Mesenchymal stem cell (in vitro differentiated cells and primary cell): Measurements from ENCODE around the gene SIN3B.

Experiments used
- DNase-seq: peaks from one replicate; pipeline ENCODE4 v3.0.0-alpha.2; 2013
- H2AFZ ChIP-seq: one replicate; pipeline ENCODE4 v1.6.1; 2013; ENCODE audit warnings: low read depth, mild to moderate bottlenecking, control low read depth, inconsistent platforms, low read length, moderate library complexity
- H2AK5ac ChIP-seq: 2 replicates; pipeline ENCODE4 v1.6.1; 2013; ENCODE audit warnings: low read length, moderate library complexity, mild to moderate bottlenecking, inconsistent platforms; ENCODE audit not compliant: severe bottlenecking
- H2BK120ac ChIP-seq: one replicate; pipeline ENCODE4 v1.6.1; 2013; ENCODE audit warnings: low read depth, mild to moderate bottlenecking, inconsistent platforms, low read length, moderate library complexity
- H2BK12ac ChIP-seq, 2 experiments: one replicate each; pipeline ENCODE4 v1.6.1; 2013; ENCODE audit warnings: inconsistent platforms in 2 of 2, low read length in 2 of 2, mild to moderate bottlenecking in 2 of 2, moderate library complexity in 2 of 2, control low read depth in 1 of 2
- H2BK15ac ChIP-seq: one replicate; pipeline ENCODE4 v1.6.1; 2013; ENCODE audit warnings: mild to moderate bottlenecking, low read depth, inconsistent platforms; ENCODE audit not compliant: poor library complexity, severe bottlenecking
- H2BK5ac ChIP-seq: 2 replicates; pipeline ENCODE4 v1.6.1; 2013; ENCODE audit warnings: low read depth, mild to moderate bottlenecking, low read length, control low read depth, inconsistent platforms; ENCODE audit not compliant: poor library complexity, severe bottlenecking
- H3K14ac ChIP-seq, 2 experiments: one replicate each; pipeline ENCODE4 v1.6.1; 2013; ENCODE audit warnings: inconsistent platforms in 2 of 2, low read length in 2 of 2, control low read depth in 1 of 2, mild to moderate bottlenecking in 1 of 2, moderate library complexity in 1 of 2
- H3K18ac ChIP-seq, 2 experiments: one replicate each; pipeline ENCODE4 v1.6.1; 2013; ENCODE audit warnings: inconsistent platforms in 2 of 2, low read length in 2 of 2, control low read depth in 1 of 2, low read depth in 1 of 2, mild to moderate bottlenecking in 1 of 2
- H3K23ac ChIP-seq, 2 experiments: one replicate each; pipeline ENCODE4 v1.6.1; 2013; ENCODE audit warnings: inconsistent platforms in 2 of 2, low read length in 2 of 2, mild to moderate bottlenecking in 2 of 2, moderate library complexity in 2 of 2, control low read depth in 1 of 2
- H3K27ac ChIP-seq: 2 replicates; pipeline ENCODE4 v1.5.1; 2013; ENCODE audit warnings: mild to moderate bottlenecking, moderate library complexity, low read length, control low read depth, inconsistent platforms; ENCODE audit not compliant: poor library complexity, severe bottlenecking
- H3K27me3 ChIP-seq, 2 experiments: 2 replicates each; pipeline versions ENCODE4 v1.6.1 to v1.7.0; 2013; ENCODE audit warnings: low read length in 2 of 2, mild to moderate bottlenecking in 2 of 2, moderate library complexity in 2 of 2, control low read depth in 1 of 2, inconsistent platforms in 1 of 2; ENCODE audit not compliant: control insufficient read depth in 1 of 2, insufficient read depth in 1 of 2
- H3K36me3 ChIP-seq, 2 experiments: 2 replicates each; pipeline versions ENCODE4 v1.6.1 to v1.7.0; 2013; ENCODE audit warnings: low read length in 2 of 2, control low read depth in 1 of 2, inconsistent platforms in 1 of 2, low read depth in 1 of 2, mild to moderate bottlenecking in 1 of 2; ENCODE audit not compliant: insufficient read depth in 2 of 2, control insufficient read depth in 1 of 2
- H3K4ac ChIP-seq, 2 experiments: one replicate each; pipeline ENCODE4 v1.6.1; 2013; ENCODE audit warnings: inconsistent platforms in 2 of 2, low read length in 2 of 2, mild to moderate bottlenecking in 2 of 2, moderate library complexity in 2 of 2, control low read depth in 1 of 2, low read depth in 1 of 2
- H3K4me1 ChIP-seq: 2 replicates; pipeline ENCODE4 v1.6.1; 2013; ENCODE audit warnings: low read depth, low read length, control low read depth; ENCODE audit not compliant: control insufficient read depth, insufficient read depth
- H3K4me2 ChIP-seq: 2 replicates; pipeline ENCODE4 v1.6.1; 2013; ENCODE audit warnings: low read length, mild to moderate bottlenecking, inconsistent platforms; ENCODE audit not compliant: poor library complexity, severe bottlenecking
- H3K4me3 ChIP-seq, 2 experiments: 2 replicates each; pipeline versions ENCODE4 v1.5.1 to v1.7.0; 2013; ENCODE audit warnings: low read length in 2 of 2, mild to moderate bottlenecking in 2 of 2, control low read depth in 1 of 2, low read depth in 1 of 2; ENCODE audit not compliant: insufficient read depth in 1 of 2
- H3K79me1 ChIP-seq: replicated peaks from 2 replicates; pipeline ENCODE4 v1.6.1; 2013; ENCODE audit warnings: mild to moderate bottlenecking, control low read depth, low read length, inconsistent platforms; ENCODE audit not compliant: poor library complexity, severe bottlenecking
- H3K9ac ChIP-seq: 2 replicates; pipeline ENCODE4 v1.7.0; 2013; ENCODE audit warnings: mild to moderate bottlenecking, low read length, moderate library complexity
- H3K9me3 ChIP-seq: 2 replicates; pipeline ENCODE4 v1.7.0; 2013; ENCODE audit warnings: mild to moderate bottlenecking, low read length; ENCODE audit not compliant: control insufficient read depth
- H4K8ac ChIP-seq: one replicate; pipeline ENCODE4 v1.6.1; 2013; ENCODE audit warnings: inconsistent platforms, mild to moderate bottlenecking, low read length, moderate library complexity
- H4K91ac ChIP-seq: one replicate; pipeline ENCODE4 v1.6.1; 2013; ENCODE audit warnings: mild to moderate bottlenecking, low read length, inconsistent platforms
- WGBS: methylation state at CpG from one replicate; pipeline ENCODE4 v1.1.7; 2013; ENCODE audit warnings: mixed read lengths; 5-methylcytosine and 5-hydroxymethylcytosine counted together

Gene SIN3B

GRCh38 chr19:16788479-16788878 is 40.7 kb upstream of the SIN3B start:
- H3K4me2 ChIP-seq: no peak overlapping the region
- no peak overlapping the region for H3K14ac ChIP-seq
- no peak for DNase-seq
- H3K4ac ChIP-seq: no peak overlapping the region
- H3K27me3 ChIP-seq: no peaks in the 10 kb centered on the region
- no peak overlapping the region for H2AFZ ChIP-seq
- H2BK15ac ChIP-seq: no peak overlapping the region
- no peak overlapping the region for H2BK12ac ChIP-seq
- no peak overlapping the region for H3K27ac ChIP-seq
- no peak overlapping the region for H2AK5ac ChIP-seq
- H3K4me1 ChIP-seq: no peaks in the 10 kb centered on the region
- no peak overlapping the region for H3K4me3 ChIP-seq
- peaks cover 24% of the 10 kb centered on the region for H3K9me3 ChIP-seq
- H3K18ac ChIP-seq: no peak overlapping the region
- H4K8ac ChIP-seq: no peak overlapping the region
- no peak overlapping the region for H4K91ac ChIP-seq
- H2BK5ac ChIP-seq: no peak overlapping the region
- H3K79me1 ChIP-seq: no peaks in the 10 kb centered on the region
- H3K9ac ChIP-seq: no peak overlapping the region
- no peak overlapping the region for H2BK120ac ChIP-seq
- WGBS: no CpG with 5 or more reads among the region's 2 CpGs
- H3K23ac ChIP-seq: no peak overlapping the region
- H3K36me3 ChIP-seq: no peaks in the 10 kb centered on the region

- H3K14ac ChIP-seq: no peak overlapping the region
- no peak overlapping the region for H3K4me2 ChIP-seq
- no CpG with 5 or more reads among the region's 1 CpG for WGBS
- H3K27ac ChIP-seq: no peak overlapping the region
- no peak overlapping the region for H3K9ac ChIP-seq
- H3K27me3 ChIP-seq: no peaks in the 10 kb centered on the region
- H3K4me3 ChIP-seq: no peak overlapping the region
- no peaks in the 10 kb centered on the region for H3K4me1 ChIP-seq
- no peak overlapping the region for H2BK12ac ChIP-seq
- H2AFZ ChIP-seq: no peak overlapping the region
- H3K36me3 ChIP-seq: no peaks in the 10 kb centered on the region
- no peak for DNase-seq
- H3K4ac ChIP-seq: no peak overlapping the region
- H4K91ac ChIP-seq: no peak overlapping the region
- H3K79me1 ChIP-seq: no peaks in the 10 kb centered on the region
- H3K18ac ChIP-seq: no peak overlapping the region
- H2BK15ac ChIP-seq: no peak overlapping the region
- H2BK5ac ChIP-seq: no peak overlapping the region
- peaks cover 24% of the 10 kb centered on the region for H3K9me3 ChIP-seq
- H2BK120ac ChIP-seq: no peak overlapping the region
- H3K23ac ChIP-seq: no peak overlapping the region
- no peak overlapping the region for H2AK5ac ChIP-seq
- H4K8ac ChIP-seq: no peak overlapping the region
Observed at GRCh38 chr19:16789238-16789637, 40.0 kb upstream of the SIN3B start.

GRCh38 chr19:16790051-16790450 is 39.1 kb upstream of the SIN3B start:
- Histone ChIP-seq H2AFZ (no peak overlapping the region), H3K4me2 (no peak overlapping the region), H2BK15ac (no peak overlapping the region), H4K91ac (no peak overlapping the region), H3K27ac (no peak overlapping the region), H3K23ac (no peak overlapping the region), H3K4me1 (no peaks in the 10 kb centered on the region), H2BK120ac (no peak overlapping the region), H2BK12ac (no peak overlapping the region), H3K36me3 (no peaks in the 10 kb centered on the region), H2BK5ac (no peak overlapping the region), H3K79me1 (no peaks in the 10 kb centered on the region), H3K9me3 (peaks cover 24% of the 10 kb centered on the region), H3K4ac (no peak overlapping the region), H3K14ac (no peak overlapping the region), H3K9ac (no peak overlapping the region), H2AK5ac (no peak overlapping the region), H3K27me3 (no peaks in the 10 kb centered on the region), H3K18ac (no peak overlapping the region), H4K8ac (no peak overlapping the region), H3K4me3 (no peak overlapping the region)
- DNase-seq: no peak
- 20% methylated on average over 1 of the region's 1 CpG for WGBS

GRCh38 chr19:16791942-16792341 is 37.3 kb upstream of the SIN3B start:
- Histone ChIP-seq H2BK12ac (no peak overlapping the region), H3K14ac (no peak overlapping the region), H3K79me1 (no peaks in the 10 kb centered on the region), H2BK5ac (no peak overlapping the region), H3K9ac (no peak overlapping the region), H3K4me2 (no peak overlapping the region), H4K91ac (no peak overlapping the region), H3K4me3 (no peak overlapping the region), H2AFZ (no peak overlapping the region), H2BK120ac (no peak overlapping the region), H3K27ac (no peak overlapping the region), H3K27me3 (no peaks in the 10 kb centered on the region), H3K4ac (no peak overlapping the region), H3K18ac (no peak overlapping the region), H2BK15ac (no peak overlapping the region), H3K36me3 (no peaks in the 10 kb centered on the region), H3K23ac (no peak overlapping the region), H4K8ac (no peak overlapping the region), H3K4me1 (no peaks in the 10 kb centered on the region), H3K9me3 (peaks cover 29% of the 10 kb centered on the region), H2AK5ac (no peak overlapping the region)
- DNase-seq: no peak
- 88% methylated on average over 10 of the region's 10 CpGs for WGBS
